GM23338 (cell line): ENCODE measurements around the gene CPAMD8. TPM values are rescaled to one million over a fixed set of nuclear protein-coding genes. Genes with fewer than 3 reads are reported as not detected.

Experiments used
- ATAC-seq: fragments of 200-7000 bp; cut with Tn5 transposase; 3 replicates; pipeline ENCODE4 v1.9.1; 2020
- DNase-seq: peaks from one replicate; pipeline ENCODE4 v3.0.0-alpha.2; 2015; ENCODE audit warnings: low spot score
- H2AFZ ChIP-seq: fragments of 200-600 bp; sonication (generic); 2 replicates; pipeline ENCODE4 v1.8.0; 2016; ENCODE audit warnings: antibody characterized with exemption, mild to moderate bottlenecking, moderate library complexity
- H3F3A ChIP-seq: fragments of 200-600 bp; sonication (generic); replicated peaks from 2 replicates; pipeline ENCODE4 v1.8.0; 2017; ENCODE audit warnings: antibody characterized with exemption, mixed run types, low read depth
- H3K27ac ChIP-seq: fragments of 200-600 bp; sonication (generic); 2 replicates; pipeline ENCODE4 v1.6.1; 2016; ENCODE audit warnings: low read depth
- H3K27me3 ChIP-seq: fragments of 200-600 bp; sonication (generic); 2 replicates; pipeline ENCODE4 v1.8.0; 2016; ENCODE audit warnings: mild to moderate bottlenecking, mixed run types, moderate library complexity; ENCODE audit not compliant: insufficient read depth
- H3K36me3 ChIP-seq: fragments of 200-600 bp; sonication (generic); 2 replicates; pipeline ENCODE4 v1.8.0; 2016; ENCODE audit warnings: mild to moderate bottlenecking; ENCODE audit not compliant: insufficient read depth
- H3K4me1 ChIP-seq: fragments of 200-600 bp; sonication (generic); 2 replicates; pipeline ENCODE4 v1.8.0; 2016; ENCODE audit warnings: mild to moderate bottlenecking, moderate library complexity; ENCODE audit not compliant: insufficient read depth
- H3K4me2 ChIP-seq: fragments of 200-600 bp; sonication (generic); 2 replicates; pipeline ENCODE4 v1.7.1; 2017; ENCODE audit warnings: mixed run types
- H3K4me3 ChIP-seq: fragments of 200-600 bp; sonication (generic); 2 replicates; pipeline ENCODE4 v1.6.1; 2016; ENCODE audit warnings: mixed run types
- H3K79me2 ChIP-seq: fragments of 200-600 bp; sonication (generic); replicated peaks from 2 replicates; pipeline ENCODE4 v1.8.0; 2017; ENCODE audit warnings: mild to moderate bottlenecking; ENCODE audit not compliant: insufficient read depth
- H3K9me2 ChIP-seq: fragments of 200-600 bp; sonication (generic); 2 replicates; pipeline ENCODE4 v1.8.0; 2017; ENCODE audit not compliant: insufficient read depth
- H4K20me1 ChIP-seq: fragments of 200-600 bp; sonication (generic); replicated peaks from 2 replicates; pipeline ENCODE4 v1.8.0; 2017; ENCODE audit warnings: mild to moderate bottlenecking; ENCODE audit not compliant: insufficient read depth
- H3K27ac Mint-ChIP-seq: 2 replicates; pipeline ENCODE4 v1.8.0; 2020; ENCODE audit warnings: inconsistent platforms, mild to moderate bottlenecking, moderate library complexity, mixed read lengths
- H3K27me3 Mint-ChIP-seq: 3 replicates; pipeline ENCODE4 v1.8.0; 2022; ENCODE audit warnings: low read depth, mild to moderate bottlenecking, moderate library complexity, mixed read lengths, inconsistent platforms; ENCODE audit not compliant: insufficient read depth, poor library complexity
- H3K36me3 Mint-ChIP-seq: 3 replicates; pipeline ENCODE4 v1.8.0; 2021; ENCODE audit warnings: low read depth, mild to moderate bottlenecking, inconsistent platforms, moderate library complexity, mixed read lengths
- H3K4me1 Mint-ChIP-seq: 3 replicates; pipeline ENCODE4 v1.8.0; 2020; ENCODE audit warnings: mild to moderate bottlenecking, inconsistent platforms, mixed read lengths
- H3K4me3 Mint-ChIP-seq: 3 replicates; pipeline ENCODE4 v1.8.0; 2021; ENCODE audit warnings: moderate library complexity, mild to moderate bottlenecking, inconsistent platforms, mixed read lengths
- H3K9me3 Mint-ChIP-seq: 3 replicates; pipeline ENCODE4 v1.8.0; 2020; ENCODE audit warnings: moderate library complexity, mild to moderate bottlenecking, inconsistent platforms, mixed read lengths
- ETS1 ChIP-seq: IDR thresholded peaks from 2 replicates; pipeline ENCODE4 v1.6.1; 2016; ENCODE audit warnings: antibody characterized with exemption
- EZH2 ChIP-seq: fragments of 200-600 bp; sonication (generic); IDR thresholded peaks from one replicate; pipeline ENCODE4 v1.8.0; 2017; ENCODE audit warnings: antibody characterized with exemption, mild to moderate bottlenecking, low read depth; ENCODE audit not compliant: unreplicated experiment
- JUNB ChIP-seq: IDR thresholded peaks from one replicate; pipeline ENCODE4 v1.6.1; 2016; ENCODE audit warnings: antibody characterized with exemption; ENCODE audit not compliant: unreplicated experiment
- POLR2AphosphoS5 ChIP-seq: IDR thresholded peaks from 2 replicates; pipeline ENCODE4 v1.6.1; 2016; ENCODE audit warnings: antibody characterized with exemption, low read depth
- REST ChIP-seq: IDR thresholded peaks from one replicate; pipeline ENCODE4 v1.6.1; 2018; ENCODE audit warnings: antibody characterized with exemption; ENCODE audit not compliant: unreplicated experiment
- ZNF114 ChIP-seq: fragments of 250-450 bp; sonication (Bioruptor Pico); IDR thresholded peaks from 2 replicates; pipeline ENCODE4 v1.5.0; 2020; ENCODE audit warnings: mild to moderate bottlenecking, moderate library complexity
- ZNF331 ChIP-seq: fragments of 250-450 bp; sonication (Bioruptor Pico); IDR thresholded peaks from 2 replicates; pipeline ENCODE4 v1.5.0; 2020; ENCODE audit warnings: low read depth, mild to moderate bottlenecking, moderate library complexity
- ZNF462 ChIP-seq: fragments of 250-450 bp; sonication (Bioruptor Pico); IDR thresholded peaks from 2 replicates; pipeline ENCODE4 v1.5.0; 2020; ENCODE audit warnings: mild to moderate bottlenecking, moderate library complexity
- polyA plus RNA-seq: library from polyadenylated mRNA; unstranded; fragments of >200 nt; fragmentation: Nextera tagmentation; extraction: Ambion mirVana; gene quantifications from 2 replicates; pipeline ENCODE4 v1.2.1, GENCODE V29; 2016
- total RNA-seq: library from RNA; depleted of rRNA; stranded (reverse); fragments of >200 nt; shearing (Covaris generic); gene quantifications from 2 replicates; pipeline ENCODE4 v1.2.3, GENCODE V29; 2014

Gene CPAMD8
- total and polyA plus RNA-seq, 2 experiments from 2014 or later: 4.4 to 11.8 TPM

- TF ChIP-seq REST (no peak), ZNF114 (CRISPR knock-in tag) (no peak)
Observed at GRCh38 chr19:16934489-16934888, 92.1 kb downstream of the CPAMD8 start (continued).

GRCh38 chr19:16931306-16931705 is 95.3 kb downstream of the CPAMD8 start:
- H3K9me2 ChIP-seq: no peaks in the 10 kb centered on the region

More at GRCh38 chr19:16931306-16931705, 95.3 kb downstream of the CPAMD8 start:
- Mint-ChIP-seq H3K4me3 (no peak overlapping the region), H3K27me3 (peaks cover 12% of the 10 kb centered on the region), H3K27ac (no peak overlapping the region), H3K36me3 (peaks cover 47% of the 10 kb centered on the region), H3K9me3 (peaks cover 82% of the 10 kb centered on the region), H3K4me1 (no peaks in the 10 kb centered on the region)
- ATAC-seq (no peak), DNase-seq (no peak)
- H3K4me3 ChIP-seq: no peak overlapping the region
- no peak overlapping the region for H3K27ac ChIP-seq
- no peaks in the 10 kb centered on the region for H3K4me1 ChIP-seq
- no peaks in the 10 kb centered on the region for H3K79me2 ChIP-seq
- H3F3A ChIP-seq: no peaks in the 10 kb centered on the region
- no peaks in the 10 kb centered on the region for H4K20me1 ChIP-seq
- no peaks in the 10 kb centered on the region for H3K36me3 ChIP-seq
- no peak for TF ChIP-seq POLR2AphosphoS5
- no peak for TF ChIP-seq ZNF462
- TF ChIP-seq JUNB: no peak
- TF ChIP-seq ZNF331 (CRISPR knock-in tag): no peak
- TF ChIP-seq EZH2: no peak
- TF ChIP-seq ETS1: no peak
- no peak for TF ChIP-seq ZNF114 (CRISPR knock-in tag)
- TF ChIP-seq REST: no peak
- no peak overlapping the region for H2AFZ ChIP-seq
- no peaks in the 10 kb centered on the region for H3K27me3 ChIP-seq
- H3K4me2 ChIP-seq: no peak overlapping the region
